Adipose tissue (tissue), 3 donors: ENCODE data around the gene LPP. TPM values are rescaled to one million over a fixed set of nuclear protein-coding genes. Genes with fewer than 3 reads are reported as not detected.

Source experiments
- H3K27ac ChIP-seq: one replicate; pipeline ENCODE4 v1.5.1; 2013; ENCODE audit warnings: low read depth, low read length
- WGBS, 3 donors: extraction: QIAGEN DNeasy Blood & Tissue Kit; methylation state at CpG; one replicate each; pipeline ENCODE4 v1.1.7; 2013; 5-methylcytosine and 5-hydroxymethylcytosine counted together
- polyA plus RNA-seq, 3 donors: library from polyadenylated mRNA; stranded (reverse); fragments of 200-250 nt; gene quantifications; one replicate each; pipeline ENCODE4 v1.2.3, GENCODE V29; 2013
- donor health status: healthy with polysubstance abuse.
- donor health status: Bipolar disorder and iron deficiency.
- donor health status: healthy.

LPP gene
- polyA plus RNA-seq, 3 donors, result 3.6 to 25.6 (median 11.3) TPM

DNA sequence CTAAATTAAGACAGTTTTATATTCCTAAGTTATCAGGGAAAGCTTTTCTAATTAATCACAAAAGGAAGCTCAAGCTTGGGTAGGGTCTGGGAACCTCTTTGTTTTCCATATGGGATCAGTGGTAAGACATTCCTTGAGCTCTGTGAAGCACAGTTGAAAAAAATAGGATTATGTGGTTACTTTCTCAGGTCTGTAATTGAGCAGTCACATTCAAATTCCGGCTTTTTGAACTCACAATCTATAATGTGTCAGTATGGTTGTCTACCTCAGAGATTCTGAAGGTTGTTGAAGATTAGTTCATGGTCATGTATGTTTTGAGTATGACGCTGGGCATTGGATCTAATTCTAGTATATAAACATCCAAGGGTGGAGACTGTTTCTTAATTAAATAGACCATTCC lies 364.5 kb downstream of the LPP start:
- 43 to 96% (median 94%) methylated on average over 2 of the region's 2 CpGs for WGBS, 3 donors
- no peak overlapping the region for H3K27ac ChIP-seq

GRCh38 chr3:188518835-188519452 lies 365.0 kb downstream of the LPP start:
- WGBS, 3 donors, result 74 to 92% (median 79%) methylated on average over 6 of the region's 6 CpGs
- H3K27ac ChIP-seq, result no peak overlapping the region

GRCh38 chr3:188520466-188520865 lies 366.5 kb downstream of the LPP start:
- 49 to 68% (median 62%) methylated on average over 4 of the region's 4 CpGs for WGBS, 3 donors
- H3K27ac ChIP-seq, result no peak overlapping the region

DNA sequence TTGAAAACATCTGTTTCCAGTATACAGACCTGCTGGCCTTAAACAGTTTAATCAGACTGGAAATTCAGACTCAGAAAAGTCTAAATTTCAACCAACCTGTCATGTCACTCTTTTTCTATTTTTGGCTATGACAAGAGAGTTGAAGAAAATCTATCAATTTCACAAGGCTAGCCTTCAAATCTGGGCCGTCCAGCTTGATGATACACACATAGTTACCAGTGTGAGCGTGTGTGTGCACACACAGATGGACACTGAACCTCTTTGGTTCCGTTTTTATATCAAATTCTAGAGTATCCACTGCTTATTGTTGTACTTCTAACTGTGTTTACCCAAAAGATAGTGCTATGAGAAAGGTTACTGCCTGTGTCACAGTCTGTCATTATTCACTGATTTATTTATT lies 368.2 kb downstream of the LPP start:
- no peak overlapping the region for H3K27ac ChIP-seq
- 72 to 88% (median 84%) methylated on average over 3 of the region's 3 CpGs for WGBS, 3 donors

- H3K27ac ChIP-seq, result no peak overlapping the region
- WGBS, 3 donors, result 96 to 98% (median 97%) methylated on average over 5 of the region's 5 CpGs
Observed at GRCh38 chr3:188523291-188523690, 369.3 kb downstream of the LPP start.

GRCh38 chr3:188524052-188524451 lies 370.1 kb downstream of the LPP start:
- no peak overlapping the region for H3K27ac ChIP-seq
- 65 to 97% (median 65%) methylated on average over 3 of the region's 3 CpGs for WGBS, 3 donors

DNA sequence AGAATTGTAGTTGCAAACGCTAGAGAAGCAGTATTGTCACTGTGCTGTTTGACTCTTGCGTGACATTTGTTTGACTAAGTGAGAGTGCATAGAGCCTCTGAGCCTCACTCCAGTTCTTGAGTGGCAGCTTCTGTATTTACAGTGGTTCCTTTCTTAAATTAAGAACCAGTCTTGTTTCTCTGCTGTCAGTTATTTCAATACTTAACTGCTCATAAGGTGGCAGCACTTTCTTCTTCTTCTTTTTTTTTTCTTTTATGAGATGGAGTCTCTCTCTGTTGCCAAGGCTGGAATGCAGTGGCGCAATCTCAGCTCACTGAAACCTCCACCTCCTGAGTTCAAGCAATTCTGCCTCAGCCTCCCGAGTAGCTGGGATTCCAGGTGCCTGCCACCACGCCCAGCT lies 372.1 kb downstream of the LPP start:
- 82 to 90% (median 86%) methylated on average over 5 of the region's 5 CpGs for WGBS, 3 donors
- no peak overlapping the region for H3K27ac ChIP-seq

- no peak overlapping the region for H3K27ac ChIP-seq
- WGBS, 3 donors, result 94 to 100% (median 96%) methylated on average over 2 of the region's 2 CpGs
Observed at GRCh38 chr3:188527389-188527788, 373.4 kb downstream of the LPP start.

GRCh38 chr3:188528396-188528795 lies 374.4 kb downstream of the LPP start:
- H3K27ac ChIP-seq, result no peak overlapping the region
- WGBS, 3 donors, result 86 to 87% (median 86%) methylated on average over 3 of the region's 3 CpGs

- WGBS, 3 donors, result 94 to 98% (median 94%) methylated on average over 3 of the region's 3 CpGs
- no peak overlapping the region for H3K27ac ChIP-seq
Observed at GRCh38 chr3:188529228-188529627, 375.3 kb downstream of the LPP start.

- WGBS, 3 donors, result 88 to 93% (median 93%) methylated on average over 2 of the region's 2 CpGs
- H3K27ac ChIP-seq, result no peak overlapping the region
Observed at GRCh38 chr3:188530226-188530625, 376.3 kb downstream of the LPP start.

DNA sequence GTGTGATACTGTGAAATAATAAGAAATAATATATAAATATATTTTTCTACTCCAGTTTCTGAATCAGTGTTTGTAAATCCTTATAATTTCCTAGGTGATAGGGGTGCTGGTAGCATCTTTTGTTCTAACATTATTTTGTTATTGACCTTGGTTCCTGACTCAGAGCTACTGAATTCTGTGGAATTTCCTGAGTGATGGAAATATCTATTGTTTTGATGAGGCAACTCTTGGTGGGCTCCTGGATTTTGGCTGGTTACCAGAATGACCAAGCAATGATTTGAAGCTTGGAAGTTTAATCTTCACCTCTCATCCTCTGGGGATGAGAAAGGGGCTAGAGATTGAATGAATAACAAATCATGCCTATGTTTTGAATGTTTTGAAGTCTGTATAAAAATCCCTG lies 377.3 kb downstream of the LPP start:
- no peak overlapping the region for H3K27ac ChIP-seq

DNA sequence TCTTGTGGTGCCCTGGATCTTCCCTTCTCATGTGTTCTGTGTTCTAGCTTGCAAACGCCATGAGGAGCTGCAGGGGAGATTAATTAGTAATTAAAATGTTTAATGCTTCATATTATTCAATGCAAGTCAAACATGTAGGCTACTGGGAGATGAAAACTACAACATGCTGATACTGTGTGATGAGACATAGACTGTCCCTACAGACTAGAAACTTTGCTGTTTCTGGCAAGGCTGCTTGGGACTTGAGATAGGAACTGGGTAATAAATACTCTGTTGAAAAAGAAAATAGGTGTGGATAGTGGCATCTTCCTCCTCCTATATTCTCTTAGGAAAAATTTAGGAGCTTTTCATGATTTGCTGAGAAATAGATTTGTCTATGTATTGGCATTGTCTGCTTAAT lies 379.2 kb downstream of the LPP start:
- H3K27ac ChIP-seq, result no peak overlapping the region
- WGBS, 3 donors, result 75 to 87% (median 81%) methylated on average over 1 of the region's 1 CpG

- whole genome bisulfite sequencing, 3 donors, result 89 to 96% (median 95%) methylated on average over 4 of the region's 4 CpGs
- H3K27ac ChIP-seq, result no peak overlapping the region
Observed at GRCh38 chr3:188533612-188534357, 379.8 kb downstream of the LPP start.

DNA sequence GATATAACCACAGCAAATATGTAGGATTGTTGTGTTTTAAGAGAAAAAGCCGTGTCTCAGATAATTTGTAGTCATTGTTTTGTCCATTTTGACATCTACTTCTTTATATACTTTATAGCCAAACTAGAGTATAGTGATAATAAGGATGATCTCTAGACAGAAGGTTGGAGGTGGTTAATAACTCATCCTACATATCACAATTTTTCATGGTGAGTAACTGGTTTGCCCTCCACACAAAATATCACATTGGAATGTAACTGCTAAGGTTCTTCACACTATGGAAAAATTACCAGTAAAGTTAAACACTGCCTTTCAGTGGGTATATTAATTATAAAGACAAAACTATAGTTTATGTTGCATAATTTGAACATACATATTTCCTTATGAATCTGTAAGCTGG lies 380.7 kb downstream of the LPP start:
- no peak overlapping the region for H3K27ac ChIP-seq
- 92 to 98% (median 95%) methylated on average over 1 of the region's 1 CpG for WGBS, 3 donors

DNA sequence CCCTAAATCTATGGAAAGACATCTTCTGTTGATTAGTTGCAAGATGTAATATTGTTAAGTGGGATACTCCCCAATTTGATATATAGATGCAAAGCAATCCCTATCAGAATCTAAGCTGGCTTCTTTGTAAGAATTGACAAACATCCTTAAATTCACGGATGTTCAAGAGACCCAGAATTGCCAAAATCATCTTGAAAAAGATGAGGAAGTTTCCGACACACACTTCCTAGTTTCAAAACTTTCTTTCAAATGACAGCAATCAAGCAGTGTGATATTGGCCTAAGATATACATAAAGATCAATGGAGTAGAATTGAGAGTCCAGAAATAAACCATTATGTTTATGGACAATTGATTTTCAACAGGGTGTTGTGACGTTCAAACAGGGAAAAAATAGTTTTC lies 383.6 kb downstream of the LPP start:
- 68 to 94% (median 86%) methylated on average over 3 of the region's 3 CpGs for WGBS, 3 donors
- no peak overlapping the region for H3K27ac ChIP-seq

DNA sequence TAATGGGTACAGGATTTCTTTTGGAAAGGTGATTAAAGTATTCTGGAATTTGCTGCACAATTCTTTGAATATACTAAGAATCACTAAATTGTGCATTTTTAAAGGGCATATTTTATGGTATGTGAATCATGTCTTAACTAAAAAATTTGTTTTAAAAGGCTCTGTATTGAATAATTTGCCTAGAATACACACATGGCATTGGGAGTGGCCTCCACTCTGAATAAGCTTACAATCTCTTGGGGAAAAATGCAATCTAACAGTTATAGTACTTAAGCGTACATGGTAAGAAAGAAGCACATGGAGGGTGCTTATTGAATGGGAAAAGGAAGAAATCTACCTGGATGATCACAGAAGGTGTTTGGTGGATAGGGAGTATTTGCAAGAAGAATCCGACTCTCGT lies 385.1 kb downstream of the LPP start:
- 97 to 98% (median 97%) methylated on average over 3 of the region's 3 CpGs for WGBS, 3 donors
- H3K27ac ChIP-seq, result no peak overlapping the region

GRCh38 chr3:188539631-188540194 lies 385.8 kb downstream of the LPP start:
- H3K27ac ChIP-seq, result no peak overlapping the region

DNA sequence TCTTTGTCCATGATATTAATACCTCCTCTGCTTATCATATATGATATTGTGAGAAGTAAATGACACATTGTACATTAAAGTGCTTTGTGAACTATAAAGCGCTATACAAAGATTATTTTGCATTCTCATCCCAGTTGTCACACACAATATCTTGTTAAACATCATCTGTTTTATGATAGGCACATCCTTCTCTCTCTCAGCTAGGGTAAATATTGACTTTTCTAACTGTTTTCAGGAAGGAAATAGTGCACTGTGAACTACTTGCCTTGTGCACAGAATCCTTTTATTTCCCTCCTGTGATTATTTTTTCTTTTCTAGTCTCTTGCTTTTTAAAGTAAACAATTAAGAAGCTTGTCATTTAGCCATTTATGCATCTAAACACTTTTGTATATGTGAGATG lies 388.2 kb downstream of the LPP start:
- no peak overlapping the region for H3K27ac ChIP-seq
- WGBS, 3 donors, result 76 to 85% (median 83%) methylated on average over 1 of the region's 1 CpG

DNA sequence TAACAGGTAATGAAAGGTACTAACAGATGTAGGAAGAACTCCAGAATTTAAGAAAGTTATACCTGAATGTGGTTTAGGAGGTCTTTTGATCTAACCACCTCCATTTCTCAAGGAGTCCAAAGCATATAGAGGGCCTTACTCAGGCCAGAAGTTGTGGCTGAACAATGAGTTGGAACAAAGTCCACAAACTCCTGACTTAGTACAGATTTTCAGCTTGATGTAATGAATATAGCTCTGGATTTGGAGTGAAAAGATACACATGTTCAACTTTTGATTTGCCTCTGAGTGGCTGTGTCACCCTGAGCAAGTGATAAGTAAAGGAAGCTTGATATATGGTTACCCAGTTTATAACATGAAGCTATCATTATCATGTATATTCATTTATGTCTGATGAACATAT lies 390.1 kb downstream of the LPP start:
- no peak overlapping the region for H3K27ac ChIP-seq
